CD4-positive, CD25-positive, alpha-beta regulatory T cell (primary cell): Measurements from ENCODE around the gene CUZD1. TPM values are rescaled to one million over a fixed set of nuclear protein-coding genes. Genes with fewer than 3 reads are reported as not detected.

ENCODE experiments used
- ATAC-seq, 2 donors: fragments of 150-1000 bp; cut with Tn5 transposase; one replicate each; pipeline ENCODE4 v1.10.0; 2021; ENCODE audit warnings: low read depth in 2 of 2, moderate number of reproducible peaks in 2 of 2, moderate library complexity in 1 of 2
- DNase-seq, 3 donors: peaks; one replicate each; pipeline versions ENCODE4 v3.0.0 to v3.0.0-alpha.2; 2012 to 2022; ENCODE audit warnings: mixed read lengths in 1 of 3
- H3K27ac ChIP-seq: one replicate; pipeline ENCODE4 v1.7.0; 2013; ENCODE audit warnings: mild to moderate bottlenecking, low read length; ENCODE audit not compliant: insufficient read depth, poor library complexity, severe bottlenecking
- H3K27me3 ChIP-seq: one replicate; pipeline ENCODE4 v1.7.0; 2013; ENCODE audit warnings: low read length; ENCODE audit not compliant: control insufficient read depth, insufficient read depth
- H3K36me3 ChIP-seq: one replicate; pipeline ENCODE4 v1.7.0; 2013; ENCODE audit warnings: mild to moderate bottlenecking, low read length, moderate library complexity; ENCODE audit not compliant: control insufficient read depth, insufficient read depth
- H3K4me1 ChIP-seq: 2 replicates; pipeline ENCODE4 v1.7.0; 2013; ENCODE audit warnings: mild to moderate bottlenecking, low read length; ENCODE audit not compliant: insufficient read depth, control insufficient read depth, poor library complexity, severe bottlenecking
- H3K4me3 ChIP-seq: one replicate; pipeline ENCODE4 v1.7.0; 2013; ENCODE audit warnings: low read depth, mild to moderate bottlenecking, low read length, moderate library complexity
- H3K9me3 ChIP-seq, 2 experiments: 1 replicate in 1 of 2; 2 replicates in 1 of 2; pipeline ENCODE4 v1.7.0; 2013; ENCODE audit warnings: low read length in 2 of 2, mild to moderate bottlenecking in 1 of 2, moderate library complexity in 1 of 2; ENCODE audit not compliant: control insufficient read depth in 2 of 2
- H3K27ac Mint-ChIP-seq, 3 donors: one replicate each; pipeline ENCODE4 v1.8.0; 2020 to 2022; ENCODE audit warnings: mild to moderate bottlenecking in 3 of 3, mixed read lengths in 3 of 3, moderate library complexity in 2 of 3
- H3K27me3 Mint-ChIP-seq: one replicate; pipeline ENCODE4 v1.8.0; 2022; ENCODE audit warnings: mild to moderate bottlenecking, mixed read lengths
- H3K36me3 Mint-ChIP-seq: one replicate; pipeline ENCODE4 v1.8.0; 2020; ENCODE audit warnings: mixed read lengths
- H3K4me1 Mint-ChIP-seq, 4 donors: one replicate each; pipeline ENCODE4 v1.8.0; 2020 to 2022; ENCODE audit warnings: mixed read lengths in 4 of 4, mild to moderate bottlenecking in 1 of 4
- H3K4me3 Mint-ChIP-seq, 4 donors: one replicate each; pipeline ENCODE4 v1.8.0; 2020 to 2022; ENCODE audit warnings: mild to moderate bottlenecking in 4 of 4, mixed read lengths in 4 of 4, moderate library complexity in 3 of 4
- H3K9me3 Mint-ChIP-seq, 7 donors: one replicate each; pipeline ENCODE4 v1.8.0; 2020 to 2022; ENCODE audit warnings: mixed read lengths in 7 of 7, mild to moderate bottlenecking in 3 of 7, moderate library complexity in 2 of 7
- polyA plus RNA-seq, 4 donors: library from polyadenylated mRNA; unstranded; fragments of 300-500 nt; fragmentation: Illumina TruSeq; gene quantifications; one replicate each; pipeline ENCODE4 v1.2.3, GENCODE V29; 2021
- total RNA-seq: library from RNA; stranded (reverse); gene quantifications from one replicate; pipeline ENCODE4 v1.2.3, GENCODE V29; 2022

The CUZD1 gene
- total and polyA plus RNA-seq, 5 donors from 2014 or later: 0.53 to 1.9 (median 1.4) TPM

DNA sequence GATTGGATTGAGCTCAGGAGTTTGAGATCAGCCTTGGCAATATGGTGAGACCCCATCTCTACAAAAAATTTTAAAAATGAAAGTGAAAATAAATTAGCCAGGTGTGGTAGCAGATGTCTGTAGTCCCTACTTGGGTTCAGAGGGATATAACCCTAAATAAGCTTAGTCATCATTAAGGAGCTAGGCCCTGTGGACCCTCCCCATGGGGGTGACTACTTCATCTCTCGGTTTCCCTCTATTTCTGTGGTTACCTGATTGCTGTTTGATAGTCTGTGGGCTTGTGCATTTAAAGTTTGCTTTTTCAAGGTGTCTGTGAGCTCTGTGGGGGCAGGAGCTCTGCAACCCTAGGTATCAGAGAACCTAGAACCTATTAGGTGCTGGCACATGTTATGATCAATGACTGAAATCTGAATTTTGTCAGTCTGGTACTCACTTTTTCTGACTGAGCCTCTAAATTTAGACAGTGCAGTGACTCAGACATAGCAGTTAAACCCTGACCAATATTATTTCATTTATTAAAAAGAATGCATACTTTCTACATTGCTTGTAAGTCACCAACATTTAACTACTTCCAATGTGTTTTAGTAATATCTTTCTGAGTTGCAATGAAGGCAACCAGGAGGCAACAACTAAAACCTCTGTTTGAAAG, 8.1 kb upstream of the CUZD1 start:
- H3K27me3 Mint-ChIP-seq: no peaks in the 10 kb centered on the region
- Histone ChIP-seq H3K27me3 (no peaks in the 10 kb centered on the region), H3K27ac (no peak overlapping the region), H3K36me3 (peaks cover 71% of the 10 kb centered on the region), H3K4me3 (no peak overlapping the region), H3K9me3 (peaks cover 0 to 2% of the 10 kb centered on the region in 2 experiments), H3K4me1 (peaks cover 4% of the 10 kb centered on the region)
- peaks cover 0 to 11% (median 6%) of the 10 kb centered on the region in 4 donors for H3K4me1 Mint-ChIP-seq
- peaks cover 39% of the 10 kb centered on the region for H3K36me3 Mint-ChIP-seq
- H3K27ac Mint-ChIP-seq: peak overlapping the region in 1 of 3 donors; percentile 6
- H3K4me3 Mint-ChIP-seq: no peak overlapping the region
- ATAC-seq: no peak
- peak in 1 of 3 donors; percentile 14 for DNase-seq
- peaks cover 0 to under 1% (median 0%) of the 10 kb centered on the region in 7 donors for H3K9me3 Mint-ChIP-seq

DNA sequence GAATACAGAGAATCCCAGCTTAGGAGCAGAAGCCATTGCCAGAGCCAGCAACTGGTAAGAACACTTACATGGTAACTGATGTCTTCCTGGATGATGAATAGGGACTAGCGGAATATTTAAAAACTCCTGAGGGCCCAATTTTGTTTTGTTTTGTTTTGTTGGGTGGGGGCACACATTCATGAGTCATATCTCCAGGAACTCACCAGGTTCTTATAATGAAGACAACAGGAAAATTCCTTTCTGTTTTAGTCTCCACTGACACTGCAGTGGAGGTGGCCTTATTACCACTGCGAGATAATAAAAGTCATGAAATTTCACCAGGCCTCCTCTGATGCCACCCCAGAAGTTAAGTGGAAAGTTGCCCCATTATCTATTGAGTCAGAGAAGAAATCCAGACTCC, 6.6 kb upstream of the CUZD1 start:
- Mint-ChIP-seq H3K36me3 (peaks cover 39% of the 10 kb centered on the region), H3K4me3 (no peak overlapping the region), H3K27me3 (no peaks in the 10 kb centered on the region), H3K4me1 (peaks cover 0 to 17% (median 9%) of the 10 kb centered on the region in 4 donors), H3K9me3 (no peaks in the 10 kb centered on the region), H3K27ac (peak overlapping the region in 1 of 3 donors; percentile 57)
- Histone ChIP-seq H3K36me3 (peaks cover 76% of the 10 kb centered on the region), H3K4me1 (peaks cover 4% of the 10 kb centered on the region), H3K9me3 (peaks cover 0 to 2% of the 10 kb centered on the region in 2 experiments), H3K4me3 (no peak overlapping the region), H3K27ac (no peak overlapping the region), H3K27me3 (no peaks in the 10 kb centered on the region)
- ATAC-seq (no peak), DNase-seq (no peak)

DNA sequence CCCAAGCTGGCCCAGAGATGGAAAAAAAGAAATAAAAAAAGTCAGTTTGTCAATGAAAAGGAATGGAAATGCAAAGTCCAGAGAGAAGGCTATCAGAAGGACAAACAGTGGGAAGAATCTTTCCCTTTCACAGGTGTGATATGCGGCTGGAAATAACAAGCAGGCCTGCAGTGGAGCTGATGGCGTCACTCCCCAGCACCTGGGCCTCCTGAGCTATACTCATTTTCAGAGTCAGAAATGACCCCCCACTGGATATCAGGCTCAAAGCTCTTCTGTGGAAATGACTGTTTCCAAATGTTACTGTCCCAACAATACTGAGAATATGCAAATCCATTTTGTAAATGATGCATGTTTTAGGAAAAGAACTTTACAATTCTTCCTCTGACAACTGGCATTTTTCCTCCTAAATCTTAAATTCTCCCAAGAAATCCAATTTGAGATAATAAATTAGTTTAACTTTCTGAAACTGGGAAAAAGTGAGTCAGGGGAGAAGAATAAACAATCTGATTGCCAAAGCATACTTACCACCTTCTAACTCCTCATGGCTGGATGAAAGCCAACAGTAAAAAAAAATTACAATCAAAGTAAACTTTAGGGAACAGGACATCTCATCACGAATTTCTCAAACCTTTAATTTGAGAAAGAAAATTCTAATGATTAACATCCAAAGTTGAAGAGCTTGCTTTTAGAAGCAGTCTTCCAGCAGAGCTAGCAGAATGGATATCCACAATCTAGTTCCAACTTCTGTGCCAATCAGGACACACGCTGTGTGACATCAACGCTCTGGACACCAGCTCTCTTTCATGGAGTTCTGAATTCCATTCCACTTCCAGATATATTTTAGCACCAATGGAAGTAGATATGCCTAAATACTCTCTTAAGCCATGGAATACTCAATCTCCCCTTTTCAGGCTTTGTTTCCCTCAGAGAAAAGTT, 5.3 kb upstream of the CUZD1 start:
- Mint-ChIP-seq H3K27me3 (no peaks in the 10 kb centered on the region), H3K27ac (no peak overlapping the region), H3K4me3 (no peak overlapping the region), H3K36me3 (peaks cover 43% of the 10 kb centered on the region), H3K9me3 (no peaks in the 10 kb centered on the region), H3K4me1 (peaks cover 0 to 18% (median 7%) of the 10 kb centered on the region in 4 donors)
- H3K4me1 ChIP-seq: peaks cover 4% of the 10 kb centered on the region
- H3K9me3 ChIP-seq: peaks cover 0 to 2% of the 10 kb centered on the region in 2 experiments
- no peak overlapping the region for H3K4me3 ChIP-seq
- peaks cover 74% of the 10 kb centered on the region for H3K36me3 ChIP-seq
- ATAC-seq (no peak), DNase-seq (no peak)
- H3K27me3 ChIP-seq: no peaks in the 10 kb centered on the region
- no peak overlapping the region for H3K27ac ChIP-seq

DNA sequence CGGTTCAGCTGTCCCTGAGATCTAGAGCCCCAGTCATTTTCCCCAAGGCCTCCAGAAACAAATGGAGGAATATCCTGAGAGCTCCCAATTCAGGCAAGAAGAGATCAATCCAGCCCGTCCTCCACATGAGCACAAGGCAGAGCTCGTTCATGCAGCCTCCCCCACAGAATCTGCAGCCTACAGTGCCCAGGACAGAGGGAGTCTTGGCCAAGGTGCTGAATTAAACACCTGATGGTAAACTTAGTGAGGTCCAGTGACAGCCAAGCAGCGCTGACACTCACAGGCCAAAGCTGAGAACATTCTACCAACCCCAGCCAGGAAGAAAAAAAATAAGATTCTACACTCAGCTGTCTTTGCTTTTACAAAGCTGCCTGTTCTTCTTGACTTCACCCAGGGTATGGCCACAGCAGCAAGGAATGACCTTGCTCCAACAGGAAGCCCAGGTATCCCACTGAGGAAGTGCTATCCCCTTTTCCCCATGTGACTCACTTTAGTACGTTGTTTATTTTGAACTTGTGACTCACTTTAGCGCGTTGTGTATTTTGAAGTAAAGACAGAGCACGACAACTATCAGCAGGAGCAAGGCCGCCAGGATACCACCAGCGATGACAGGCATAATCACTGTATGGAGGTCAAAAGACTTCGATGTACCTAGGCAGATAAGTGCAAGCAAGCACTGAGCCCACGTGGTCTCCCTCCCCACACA, 4.4 kb upstream of the CUZD1 start:
- H3K36me3 Mint-ChIP-seq: peaks cover 41% of the 10 kb centered on the region
- no peak overlapping the region for H3K4me3 Mint-ChIP-seq
- no peaks in the 10 kb centered on the region for H3K27me3 Mint-ChIP-seq
- no peak overlapping the region for H3K4me3 ChIP-seq
- H3K27ac ChIP-seq: no peak overlapping the region
- peaks cover 4% of the 10 kb centered on the region for H3K4me1 ChIP-seq
- DNase-seq (no peak), ATAC-seq (no peak)
- peaks cover 71% of the 10 kb centered on the region for H3K36me3 ChIP-seq
- H3K9me3 Mint-ChIP-seq: no peaks in the 10 kb centered on the region
- no peak overlapping the region for H3K27ac Mint-ChIP-seq
- H3K9me3 ChIP-seq: peaks cover 0 to 2% of the 10 kb centered on the region in 2 experiments
- peaks cover 0 to 20% (median 7%) of the 10 kb centered on the region in 4 donors for H3K4me1 Mint-ChIP-seq
- H3K27me3 ChIP-seq: no peaks in the 10 kb centered on the region

DNA sequence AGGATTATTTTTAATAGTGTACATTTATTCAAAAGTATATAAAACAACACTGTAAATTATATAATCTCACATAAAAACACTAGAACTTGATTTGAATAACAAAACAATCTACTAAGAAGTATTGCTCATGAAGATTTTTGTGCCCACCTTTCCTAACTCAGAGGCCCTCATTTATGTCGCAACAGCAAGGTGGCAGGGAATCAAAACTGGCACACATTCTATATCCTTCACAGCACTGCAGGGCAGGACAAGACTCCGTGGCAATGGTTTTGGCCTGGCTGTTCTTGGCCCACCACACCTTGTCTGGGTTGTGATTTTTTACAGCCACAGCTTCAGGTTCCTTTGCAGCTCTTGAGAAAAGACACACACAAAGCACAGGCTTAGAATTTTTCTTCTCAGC, 3.4 kb upstream of the CUZD1 start:
- ATAC-seq (no peak), DNase-seq (no peak)
- Mint-ChIP-seq H3K36me3 (peaks cover 37% of the 10 kb centered on the region), H3K4me3 (no peak overlapping the region), H3K9me3 (peaks cover 0 to 2% (median 0%) of the 10 kb centered on the region in 7 donors), H3K27ac (peak overlapping the region in 1 of 3 donors; percentile 15), H3K27me3 (no peaks in the 10 kb centered on the region), H3K4me1 (peaks cover 0 to 14% (median 6%) of the 10 kb centered on the region in 4 donors)
- Histone ChIP-seq H3K27me3 (no peaks in the 10 kb centered on the region), H3K4me3 (no peak overlapping the region), H3K9me3 (peaks cover 0 to 2% of the 10 kb centered on the region in 2 experiments), H3K27ac (no peak overlapping the region), H3K4me1 (peaks cover 4% of the 10 kb centered on the region), H3K36me3 (peaks cover 66% of the 10 kb centered on the region)

DNA sequence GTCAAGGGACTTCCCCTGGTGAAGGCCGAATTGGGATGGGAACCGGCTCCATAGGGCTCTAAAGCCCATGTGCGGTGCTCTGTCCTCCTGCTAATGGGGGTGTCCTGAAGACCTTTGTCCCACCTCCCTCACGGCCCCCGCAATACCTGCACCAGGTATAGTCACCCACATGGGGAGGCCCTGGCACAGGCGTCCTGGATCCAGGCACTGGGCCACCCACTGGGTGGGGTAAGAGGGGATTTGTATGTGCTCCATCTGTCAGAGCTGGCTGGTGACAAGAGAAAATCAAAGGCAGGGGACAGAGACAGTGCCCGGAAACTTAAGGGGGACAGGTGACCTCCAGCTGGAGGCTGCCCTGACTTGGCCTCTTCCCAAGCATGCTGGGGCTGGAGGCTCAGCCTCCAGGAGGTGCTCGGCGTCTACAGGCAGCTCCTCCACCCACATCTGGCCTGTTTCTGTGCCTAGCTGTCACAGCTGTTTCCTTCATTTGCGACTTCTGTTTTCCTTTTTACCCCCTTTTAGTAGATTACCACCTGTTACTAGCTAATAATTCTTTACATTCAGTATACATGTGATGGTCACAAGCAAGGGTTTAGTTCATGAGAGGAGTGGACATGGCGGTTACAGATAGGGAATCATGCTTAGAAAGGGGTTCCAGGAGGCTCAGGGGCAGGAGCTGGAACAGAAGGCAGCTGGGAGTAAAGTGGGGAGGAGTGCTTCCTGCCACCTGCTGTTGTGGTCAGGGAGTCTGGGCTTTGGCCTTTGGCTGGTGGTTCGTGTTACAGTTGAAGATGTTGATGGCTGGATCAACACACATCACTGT, 2.3 kb upstream of the CUZD1 start:
- no peaks in the 10 kb centered on the region for H3K27me3 ChIP-seq
- no peak overlapping the region for H3K4me3 ChIP-seq
- peaks cover 30% of the 10 kb centered on the region for H3K36me3 Mint-ChIP-seq
- H3K4me3 Mint-ChIP-seq: no peak overlapping the region
- ATAC-seq: no peak
- H3K4me1 Mint-ChIP-seq: peaks cover 0 to 14% (median 6%) of the 10 kb centered on the region in 4 donors
- DNase-seq: no peak
- peaks cover 56% of the 10 kb centered on the region for H3K36me3 ChIP-seq
- H3K27ac ChIP-seq: no peak overlapping the region
- H3K4me1 ChIP-seq: no peaks in the 10 kb centered on the region
- peaks cover 0 to 2% of the 10 kb centered on the region in 2 experiments for H3K9me3 ChIP-seq
- H3K9me3 Mint-ChIP-seq: peaks cover 0 to 2% (median 0%) of the 10 kb centered on the region in 7 donors
- H3K27me3 Mint-ChIP-seq: no peaks in the 10 kb centered on the region
- peak overlapping the region in 1 of 3 donors; percentile 24 for H3K27ac Mint-ChIP-seq

DNA sequence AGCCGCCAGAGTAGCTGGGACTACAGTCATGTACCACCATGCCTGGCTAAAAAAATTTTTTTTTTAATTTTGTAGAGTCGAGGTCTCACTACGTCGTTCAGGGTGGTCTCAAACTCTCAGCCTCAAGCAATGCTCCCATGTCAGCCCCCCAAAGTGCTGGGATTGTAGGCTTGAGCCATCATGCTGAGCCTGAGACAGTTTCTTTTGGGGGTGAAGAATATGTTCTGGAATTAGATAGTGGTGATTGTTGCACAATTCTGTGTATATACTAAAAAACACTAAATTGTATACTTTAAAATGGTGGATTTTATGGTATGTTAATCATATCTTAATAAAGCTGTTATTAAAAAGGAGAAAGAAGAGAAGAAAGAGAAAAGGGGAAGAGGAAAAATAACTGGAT, 1.5 kb downstream of the CUZD1 start:
- Histone ChIP-seq H3K36me3 (peaks cover 27% of the 10 kb centered on the region), H3K9me3 (no peaks in the 10 kb centered on the region), H3K27ac (no peak overlapping the region), H3K27me3 (no peaks in the 10 kb centered on the region), H3K4me1 (no peaks in the 10 kb centered on the region), H3K4me3 (no peak overlapping the region)
- H3K9me3 Mint-ChIP-seq: peaks cover 0 to 4% (median 0%) of the 10 kb centered on the region in 7 donors
- peaks cover 33% of the 10 kb centered on the region for H3K36me3 Mint-ChIP-seq
- no peak overlapping the region for H3K27ac Mint-ChIP-seq
- H3K4me3 Mint-ChIP-seq: no peak overlapping the region
- H3K4me1 Mint-ChIP-seq: peaks cover 0 to 12% (median 6%) of the 10 kb centered on the region in 4 donors
- H3K27me3 Mint-ChIP-seq: no peaks in the 10 kb centered on the region
- ATAC-seq (no peak), DNase-seq (no peak)
